Measurements from ENCODE around the gene PHYH. TPM values are rescaled to one million over a fixed set of nuclear protein-coding genes. Genes with fewer than 3 reads are reported as not detected.
"Not testable (repeated sequence)": the region's sequence is repeated elsewhere in the genome, so short reads cannot be mapped to it uniquely, and the experiment has no call there.

PHYH gene
- polyA plus RNA-seq, 3 donors from 2014 or later: 6.7 to 11.5 (median 11.4) TPM

DNA sequence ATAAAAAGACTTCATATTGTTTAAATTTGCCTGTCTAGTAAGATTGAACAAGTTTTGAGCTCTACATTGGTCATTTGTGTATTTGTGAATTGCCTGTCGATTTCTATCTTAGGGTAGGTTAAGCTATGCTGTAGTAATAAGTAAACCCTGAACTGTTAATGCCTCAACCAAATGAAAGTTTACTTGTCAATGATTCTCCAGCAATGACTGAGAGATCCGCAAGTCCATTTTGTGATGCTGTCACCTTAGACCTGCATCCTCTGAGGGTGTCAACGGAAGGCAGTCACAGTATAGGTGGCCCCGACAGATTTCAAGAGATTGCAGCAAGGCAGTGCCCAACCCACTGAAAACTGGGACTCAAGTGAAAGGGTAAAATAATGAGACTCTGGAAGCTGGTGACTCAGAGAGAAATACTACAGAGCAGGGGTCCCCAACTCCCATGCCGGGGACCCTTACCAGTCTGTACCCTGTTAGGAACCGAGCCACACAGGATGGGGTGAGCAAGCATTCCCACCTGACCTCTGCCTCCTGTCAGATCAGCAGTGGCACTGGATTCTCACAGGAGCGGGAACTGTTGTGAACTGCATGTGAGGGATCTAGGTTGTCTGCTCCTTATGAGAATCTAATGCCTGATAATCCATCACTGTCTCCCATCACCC lies 10.8 kb upstream of the PHYH start:
- Mint-ChIP-seq H3K36me3 (peaks cover 0 to 6% (median 0%) of the 10 kb centered on the region in 3 donors), H3K4me3 (no peak overlapping the region)

DNA sequence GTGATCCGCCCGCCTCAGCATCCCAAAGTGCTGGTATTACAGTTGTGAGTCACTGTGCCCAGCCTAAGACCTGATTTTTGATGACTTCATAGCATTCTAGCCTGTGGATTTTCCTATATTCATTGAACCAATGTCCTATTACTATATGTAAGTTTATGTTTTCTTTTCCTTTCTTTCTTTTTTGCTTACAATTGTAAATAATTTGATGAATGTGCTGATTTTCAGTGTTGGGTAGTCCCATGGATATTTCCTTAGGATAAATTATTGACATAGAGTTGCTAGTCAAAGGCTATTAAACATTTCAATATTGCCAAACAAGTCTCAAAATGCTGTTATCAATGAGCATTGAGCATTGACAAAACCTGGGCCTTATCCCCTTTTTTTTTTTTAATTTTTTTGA lies 9.9 kb upstream of the PHYH start:
- Mint-ChIP-seq H3K27ac (no peak overlapping the region), H3K27me3 (ENCODE audit: low read depth in 3 of 3) (peaks cover 0 to 2% (median 0%) of the 10 kb centered on the region in 3 donors), H3K9me3 (no peaks in the 10 kb centered on the region), H3K4me3 (no peak overlapping the region), H3K4me1 (no peaks in the 10 kb centered on the region), H3K36me3 (peaks cover 0 to 6% (median 0%) of the 10 kb centered on the region in 3 donors)
- no peak for DNase-seq

More for the DNA sequence above, 10.8 kb upstream of the PHYH start:
- Mint-ChIP-seq H3K9me3 (no peaks in the 10 kb centered on the region), H3K27ac (no peak overlapping the region), H3K27me3 (ENCODE audit: low read depth in 3 of 3) (peaks cover 0 to 2% (median 0%) of the 10 kb centered on the region in 3 donors), H3K4me1 (no peaks in the 10 kb centered on the region)
- no peak for DNase-seq

DNA sequence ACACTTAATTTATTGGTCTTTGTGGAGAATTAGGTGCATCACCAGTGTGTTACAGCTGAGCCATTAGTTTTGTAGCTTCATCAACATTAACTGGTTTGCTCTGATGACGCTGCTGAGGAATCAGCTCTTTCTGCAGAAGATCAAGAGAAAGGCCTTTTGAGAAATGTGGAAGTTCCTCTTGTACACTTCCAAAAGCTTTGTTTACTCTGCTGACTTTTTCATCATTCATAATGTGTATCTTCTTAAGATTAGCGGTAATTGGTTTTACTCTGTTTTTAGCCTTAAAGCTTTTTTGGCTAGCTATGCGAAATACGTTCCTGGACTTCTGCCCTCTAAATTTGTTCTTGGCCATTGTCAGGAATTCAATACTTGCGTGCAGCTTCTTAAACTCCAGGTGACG lies 8.2 kb upstream of the PHYH start:
- H3K4me3 Mint-ChIP-seq: no peak overlapping the region
- H3K27ac Mint-ChIP-seq: no peak overlapping the region
- peaks cover 0 to 6% (median 0%) of the 10 kb centered on the region in 3 donors for H3K36me3 Mint-ChIP-seq
- no peak for DNase-seq
- no peaks in the 10 kb centered on the region for H3K4me1 Mint-ChIP-seq
- H3K27me3 Mint-ChIP-seq (ENCODE audit: low read depth in 3 of 3): peaks cover 0 to 2% (median 0%) of the 10 kb centered on the region in 3 donors
- no peaks in the 10 kb centered on the region for H3K9me3 Mint-ChIP-seq

DNA sequence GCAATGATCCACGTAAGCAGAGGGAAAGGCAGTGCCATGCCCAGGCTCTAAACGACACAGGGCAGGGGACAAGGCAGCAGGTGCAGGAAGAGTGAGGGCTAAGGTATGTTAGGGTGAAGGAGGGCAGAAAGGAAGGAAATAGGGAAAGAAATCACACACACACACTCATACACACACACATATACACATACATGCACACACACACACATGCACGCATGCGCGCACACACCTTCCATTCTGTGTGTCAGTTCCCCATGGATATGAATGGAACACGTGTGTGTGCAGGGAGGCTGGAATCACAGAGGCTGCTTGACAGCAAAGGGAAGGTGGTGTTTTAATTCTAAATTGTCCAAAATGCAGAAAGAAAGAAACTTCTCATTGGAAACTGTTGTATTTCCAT lies 6.2 kb upstream of the PHYH start:
- Mint-ChIP-seq H3K36me3 (peaks cover 0 to 6% (median 0%) of the 10 kb centered on the region in 3 donors), H3K9me3 (no peaks in the 10 kb centered on the region), H3K4me3 (no peak overlapping the region), H3K27me3 (ENCODE audit: low read depth in 3 of 3) (peaks cover 6 to 12% (median 11%) of the 10 kb centered on the region in 3 donors), H3K27ac (peak overlapping the region in 1 of 6 donors; percentile 79), H3K4me1 (peaks cover 15 to 16% of the 10 kb centered on the region in 2 donors)
- no peak for DNase-seq

- Mint-ChIP-seq H3K4me1 (peaks cover 22 to 25% of the 10 kb centered on the region in 2 donors), H3K27ac (peak overlapping the region; percentile 68 to 100 (median 98)), H3K27me3 (ENCODE audit: low read depth in 3 of 3) (peaks cover 6 to 16% (median 12%) of the 10 kb centered on the region in 3 donors), H3K36me3 (peaks cover 0 to 6% (median 0%) of the 10 kb centered on the region in 3 donors), H3K4me3 (peak overlapping the region in 4 of 5 donors; percentile 82 to 92 (median 87)), H3K9me3 (no peaks in the 10 kb centered on the region)
- DNase-seq: no peak
These were observed 3.1 kb upstream of the PHYH start for GRCh38 chr10:13302821-13303555.

DNA sequence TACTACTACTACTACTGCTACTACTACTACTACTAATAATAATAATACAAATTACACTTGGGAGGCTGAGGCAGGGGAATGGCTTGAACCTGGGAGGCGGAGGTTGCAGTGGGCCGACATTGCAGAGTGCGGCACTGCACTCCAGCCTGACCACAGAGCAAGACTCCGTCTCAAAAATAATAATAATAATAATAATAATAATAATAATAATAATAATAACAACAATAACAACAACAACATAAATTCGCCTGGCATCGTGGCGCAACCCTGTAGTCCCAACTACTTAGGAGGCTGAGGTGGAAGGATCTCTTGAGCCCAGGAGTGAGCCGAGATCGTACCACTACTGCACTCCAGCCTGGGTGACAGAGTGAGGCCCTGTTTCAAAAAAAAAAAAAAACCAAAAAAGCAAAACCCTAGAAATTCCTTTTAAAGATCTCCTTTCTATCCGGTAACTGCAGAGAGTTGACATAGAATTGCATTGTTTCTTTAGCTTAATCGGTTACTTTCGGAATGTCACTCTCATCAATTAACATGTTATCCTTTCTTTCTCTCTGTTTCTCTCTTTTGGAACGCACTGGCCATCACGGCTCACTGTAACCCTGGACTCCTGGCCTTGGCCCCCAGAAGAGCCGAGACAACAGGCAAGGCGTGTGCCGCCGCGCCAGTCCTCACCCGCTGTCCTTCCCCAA lies 972 bp downstream of the PHYH start:
- H3K4me1 Mint-ChIP-seq: peaks cover 22 to 25% of the 10 kb centered on the region in 2 donors
- peak overlapping the region; percentile 76 to 95 (median 87) for H3K27ac Mint-ChIP-seq
- H3K9me3 Mint-ChIP-seq: no peaks in the 10 kb centered on the region
- DNase-seq: no peak
- peak overlapping the region; percentile 74 to 85 (median 82) for H3K4me3 Mint-ChIP-seq
- no peaks in the 10 kb centered on the region for H3K36me3 Mint-ChIP-seq
- H3K27me3 Mint-ChIP-seq (ENCODE audit: low read depth in 3 of 3): peaks cover 6 to 16% (median 12%) of the 10 kb centered on the region in 3 donors

DNA sequence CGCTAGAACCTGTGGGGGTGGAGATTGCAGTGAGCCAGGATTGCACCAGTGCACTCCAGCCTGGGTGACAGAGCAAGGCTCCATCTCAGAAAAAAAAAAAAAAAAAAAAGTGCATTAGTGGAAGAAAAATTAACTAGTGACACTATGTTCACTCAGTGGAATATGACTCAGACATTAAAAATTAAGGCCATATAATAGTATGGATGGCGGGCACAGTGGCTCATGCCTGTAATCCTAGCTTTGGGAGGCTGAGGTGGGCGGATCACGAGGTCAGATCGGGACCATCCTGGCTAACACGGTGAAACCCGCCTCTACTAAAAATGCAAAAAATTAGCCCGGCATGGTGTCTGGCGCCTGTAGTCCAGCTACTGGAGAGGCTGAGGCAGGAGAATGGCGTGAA lies 3.4 kb downstream of the PHYH start:
- H3K27ac Mint-ChIP-seq: no peak overlapping the region
- no peaks in the 10 kb centered on the region for H3K9me3 Mint-ChIP-seq
- no peak for DNase-seq
- peaks cover 0 to 5% (median 5%) of the 10 kb centered on the region in 3 donors for H3K36me3 Mint-ChIP-seq
- peaks cover 9 to 13% of the 10 kb centered on the region in 2 donors for H3K4me1 Mint-ChIP-seq
- no peak overlapping the region for H3K4me3 Mint-ChIP-seq
- peaks cover 3 to 5% (median 3%) of the 10 kb centered on the region in 3 donors for H3K27me3 Mint-ChIP-seq (ENCODE audit: low read depth in 3 of 3)

- no peaks in the 10 kb centered on the region for H3K9me3 Mint-ChIP-seq
- H3K27ac Mint-ChIP-seq: no peak overlapping the region
- H3K4me1 Mint-ChIP-seq: peaks cover 5 to 6% of the 10 kb centered on the region in 2 donors
- DNase-seq: no peak
- peaks cover 0 to 5% (median 5%) of the 10 kb centered on the region in 3 donors for H3K36me3 Mint-ChIP-seq
- no peak overlapping the region for H3K4me3 Mint-ChIP-seq
- peaks cover 0 to 3% (median 2%) of the 10 kb centered on the region in 3 donors for H3K27me3 Mint-ChIP-seq (ENCODE audit: low read depth in 3 of 3)
These were observed 5.1 kb downstream of the PHYH start for GRCh38 chr10:13294784-13295183.

GRCh38 chr10:13291821-13292773 lies 7.8 kb downstream of the PHYH start:
- H3K4me3 Mint-ChIP-seq: no peak overlapping the region
- H3K36me3 Mint-ChIP-seq: peaks cover 0 to 12% (median 10%) of the 10 kb centered on the region in 3 donors
- peaks cover 0 to 3% (median 0%) of the 10 kb centered on the region in 3 donors for H3K27me3 Mint-ChIP-seq (ENCODE audit: low read depth in 3 of 3)
- no peaks in the 10 kb centered on the region for H3K4me1 Mint-ChIP-seq
- H3K9me3 Mint-ChIP-seq: no peaks in the 10 kb centered on the region
- no peak for DNase-seq
- no peak overlapping the region for H3K27ac Mint-ChIP-seq

GRCh38 chr10:13291061-13291460 lies 8.8 kb downstream of the PHYH start:
- no peaks in the 10 kb centered on the region for H3K9me3 Mint-ChIP-seq
- DNase-seq: no peak

DNA sequence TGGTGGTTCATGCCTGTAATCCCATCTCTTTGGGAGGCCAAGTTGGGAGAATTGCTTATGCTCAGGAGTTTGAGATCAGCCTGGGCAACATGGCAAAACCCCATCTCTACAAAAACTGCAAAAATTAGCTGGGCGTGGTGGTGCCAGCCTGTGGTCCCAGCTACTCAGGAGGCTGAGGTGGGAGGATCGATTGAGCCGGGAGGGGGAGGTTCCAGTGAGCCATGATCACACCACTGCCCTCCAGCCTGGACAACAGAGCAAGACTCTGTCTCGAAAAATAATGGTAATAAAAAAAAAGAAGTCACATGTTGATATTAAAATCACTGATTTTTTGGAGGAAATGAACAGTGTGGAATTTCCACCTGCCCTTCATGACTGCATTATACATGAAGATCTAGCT lies 15.8 kb downstream of the PHYH start:
- DNase-seq: no peak
- Mint-ChIP-seq H3K9me3 (no peaks in the 10 kb centered on the region), H3K27me3 (ENCODE audit: low read depth in 3 of 3) (peaks cover 0 to 1% (median 0%) of the 10 kb centered on the region in 3 donors), H3K4me3 (no peak overlapping the region), H3K27ac (no peak overlapping the region), H3K4me1 (no peaks in the 10 kb centered on the region), H3K36me3 (peaks cover 0 to 10% (median 5%) of the 10 kb centered on the region in 3 donors)

More at GRCh38 chr10:13291061-13291460, 8.8 kb downstream of the PHYH start:
- Mint-ChIP-seq H3K27me3 (ENCODE audit: low read depth in 3 of 3) (peaks cover 0 to 4% (median 0%) of the 10 kb centered on the region in 3 donors), H3K36me3 (peaks cover 0 to 12% (median 10%) of the 10 kb centered on the region in 3 donors), H3K27ac (no peak overlapping the region), H3K4me1 (no peaks in the 10 kb centered on the region), H3K4me3 (no peak overlapping the region)

- H3K36me3 Mint-ChIP-seq; H3K27ac Mint-ChIP-seq; H3K4me1 Mint-ChIP-seq; H3K9me3 Mint-ChIP-seq; DNase-seq; H3K4me3 Mint-ChIP-seq; H3K27me3 Mint-ChIP-seq (ENCODE audit: low read depth in 3 of 3): not testable (repeated sequence)
These were observed 17.5 kb downstream of the PHYH start for GRCh38 chr10:13282348-13282747.
